Measurements from ENCODE around the gene HCN4. TPM values are rescaled to one million over a fixed set of nuclear protein-coding genes. Genes with fewer than 3 reads are reported as not detected.

Gene HCN4
- total and polyA plus RNA-seq, 2 donors (not counting 3 experiments of a cell fraction or from before 2014, with no cell fraction given): 0.01 TPM; not detected in 1

GRCh38 chr15:73324496-73325170 lies 44.1 kb downstream of the HCN4 start:
- Histone ChIP-seq H3K27ac (ENCODE audit: insufficient read depth, low read depth, low read length) (no peak overlapping the region), H3K4me1 (ENCODE audit: control insufficient read depth, extremely low read depth, insufficient read depth, low read length) (no peaks in the 10 kb centered on the region), H2AFZ (ENCODE audit: low read depth, low read length) (no peak overlapping the region), H3K4me2 (ENCODE audit: insufficient read depth, low read length) (no peak overlapping the region), H3K4me3 (replicated peaks in 1 of 3; ENCODE audit: insufficient read depth in 1 of 3, low read depth in 1 of 3, low read length in 3 of 3) (no peak overlapping the region), H3K9me1 (replicated peaks; ENCODE audit: control insufficient read depth, extremely low read depth, insufficient read depth, low read length) (no peaks in the 10 kb centered on the region), H3K79me2 (ENCODE audit: control insufficient read depth, insufficient read depth, low read length) (no peaks in the 10 kb centered on the region), H3K9ac (replicated peaks; ENCODE audit: extremely low read depth, insufficient read depth, low read length) (no peak overlapping the region), H3K27me3 (ENCODE audit: control insufficient read depth in 2 of 2, insufficient read depth in 2 of 2, low read length in 2 of 2) (no peaks in the 10 kb centered on the region), H3K9me3 (replicated peaks; ENCODE audit: control insufficient read depth, insufficient read depth, low read length) (no peaks in the 10 kb centered on the region), H4K20me1 (replicated peaks; ENCODE audit: control insufficient read depth, extremely low read depth, insufficient read depth, low read length) (no peaks in the 10 kb centered on the region), H3K36me3 (ENCODE audit: control insufficient read depth in 2 of 2, extremely low read depth in 1 of 2, insufficient read depth in 2 of 2, low read length in 2 of 2) (no peaks in the 10 kb centered on the region)
- no peak for TF ChIP-seq POLR2A (IDR thresholded peaks at IDR 0.05; ENCODE audit: low read depth, low read length)
- TF ChIP-seq EZH2 (IDR thresholded peaks at IDR 0.05; ENCODE audit: borderline replicate concordance, low read depth, low read length, severe bottlenecking): no peak
- no peak for TF ChIP-seq MYC (IDR thresholded peaks at IDR 0.05; ENCODE audit: low read depth, low read length)
- no peak for TF ChIP-seq CTCF (IDR thresholded peaks at IDR 0.05; ENCODE audit: extremely low read depth in 1 of 2, insufficient read depth in 1 of 2, low read depth in 1 of 2, low read length in 2 of 2)
- no peak for TF ChIP-seq FOS (IDR thresholded peaks at IDR 0.05; ENCODE audit: borderline replicate concordance, insufficient read depth, low read length)
- no peak for TF ChIP-seq POLR2AphosphoS5 (IDR thresholded peaks at IDR 0.05; ENCODE audit: insufficient read depth, low read depth, low read length)
- no peak for TF ChIP-seq MAX (IDR thresholded peaks at IDR 0.05; ENCODE audit: insufficient read depth, insufficient read length)
- TF ChIP-seq JUN (IDR thresholded peaks at IDR 0.05; ENCODE audit: borderline replicate concordance, insufficient read depth, insufficient read length, low read depth): no peak
- no peak for TF ChIP-seq GATA2 (IDR thresholded peaks at IDR 0.05; ENCODE audit: insufficient read depth, insufficient read length, low read depth, low read length)
- FAIRE-seq: no peak
- dilution Hi-C loops (cut with MboI; ENCODE audit: extremely low pct_ligation_motif_present, low sequenced_read_pairs) (no loop called here), intact Hi-C loops (cut with micrococcal nuclease) (no loop called here)
- no TSS peak for BruUV-seq (replicated peaks)
- ChIA-PET POLR2A (no interaction called here), CTCF (no interaction called here)
- no peak for DNase-seq (ENCODE audit: low read depth, low spot score)

Data from endothelial cell of umbilical vein (primary cell).